Endothelial cell of umbilical vein (primary cell): ENCODE measurements around the gene IL1R1. TPM values are rescaled to one million over a fixed set of nuclear protein-coding genes. Genes with fewer than 3 reads are reported as not detected.

Source experiments
- BruUV-seq: library from RNA; stranded (reverse); fragments of 400-500 nt; replicated peaks from 2 replicates; lab custom pipeline; 2021; lab: Mats Ljungman, UMichigan
- CTCF ChIA-PET: fragments of 300-600, 350-600 bp; sonication (Branson Sonifier 250); formaldehyde crosslinking; loops from one replicate; lab custom pipeline; 2021; ENCODE audit warnings: antibody characterized with exemption, inconsistent platforms; lab: Charles Lee
- POLR2A ChIA-PET: fragments of 300-600, 350-600 bp; sonication (Branson Sonifier 250); formaldehyde crosslinking; loops from one replicate; lab custom pipeline; 2021; ENCODE audit warnings: antibody characterized with exemption, inconsistent platforms; lab: Charles Lee
- DNase-seq: peaks from one replicate; pipeline ENCODE4 v3.0.0-alpha.2; 2011; ENCODE audit warnings: low read depth, low spot score
- FAIRE-seq: peaks from 2 replicates; lab custom pipeline; 2011; peaks lifted over from hg19 to GRCh38; lab: Jason Lieb, UNC
- H2AFZ ChIP-seq: 2 replicates; pipeline ENCODE4 v1.6.0; 2012; ENCODE audit warnings: low read depth, low read length, control low read depth, inconsistent platforms
- H3K27ac ChIP-seq: 2 replicates; pipeline ENCODE4 v1.5.1; 2011; ENCODE audit warnings: low read depth, mild to moderate bottlenecking, control low read depth, low read length, moderate library complexity; ENCODE audit not compliant: insufficient read depth
- H3K27me3 ChIP-seq, 2 experiments: 2 replicates each; pipeline versions ENCODE4 v1.6.0 to v1.6.1; 2011; ENCODE audit warnings: low read length in 2 of 2, mixed read lengths in 1 of 2; ENCODE audit not compliant: control insufficient read depth in 2 of 2, insufficient read depth in 2 of 2
- H3K36me3 ChIP-seq, 2 experiments: 2 replicates in 1 of 2; 3 replicates in 1 of 2; pipeline ENCODE4 v1.5.1; 2011; ENCODE audit warnings: low read length in 2 of 2, mild to moderate bottlenecking in 1 of 2, moderate library complexity in 1 of 2; ENCODE audit not compliant: control insufficient read depth in 2 of 2, insufficient read depth in 2 of 2; ENCODE audit errors: extremely low read depth in 1 of 2
- H3K4me1 ChIP-seq: 3 replicates; pipeline ENCODE4 v1.5.1; 2011; ENCODE audit warnings: mild to moderate bottlenecking, low read length; ENCODE audit not compliant: control insufficient read depth, insufficient read depth; ENCODE audit errors: extremely low read depth
- H3K4me2 ChIP-seq: 2 replicates; pipeline ENCODE4 v1.6.1; 2011; ENCODE audit warnings: low read length, control low read depth, mixed read lengths; ENCODE audit not compliant: insufficient read depth
- H3K4me3 ChIP-seq, 3 experiments: fragments of 200-600 bp in 1 of 3; sonication (generic), shearing (Covaris generic) in 1 of 3; replicated peaks in 1 of 3; 2 replicates each; pipeline ENCODE4 v1.5.1; 2011 to 2016; ENCODE audit warnings: control low read depth in 3 of 3, low read length in 3 of 3, mild to moderate bottlenecking in 2 of 3, inconsistent platforms in 1 of 3, low read depth in 1 of 3, moderate library complexity in 1 of 3; ENCODE audit not compliant: insufficient read depth in 1 of 3
- H3K79me2 ChIP-seq: 2 replicates; pipeline ENCODE4 v1.6.0; 2012; ENCODE audit warnings: low read length, inconsistent platforms; ENCODE audit not compliant: control insufficient read depth, insufficient read depth
- H3K9ac ChIP-seq: replicated peaks from 2 replicates; pipeline ENCODE3; 2011; ENCODE audit warnings: low read length, control low read depth; ENCODE audit not compliant: insufficient read depth; ENCODE audit errors: extremely low read depth
- H3K9me1 ChIP-seq: replicated peaks from 3 replicates; pipeline ENCODE4 v1.6.0; 2011; ENCODE audit warnings: mild to moderate bottlenecking, low read length; ENCODE audit not compliant: control insufficient read depth, insufficient read depth; ENCODE audit errors: extremely low read depth
- H3K9me3 ChIP-seq: replicated peaks from 2 replicates; pipeline ENCODE4 v1.5.1; 2012; ENCODE audit warnings: low read length, inconsistent platforms; ENCODE audit not compliant: control insufficient read depth, insufficient read depth
- H4K20me1 ChIP-seq: replicated peaks from 2 replicates; pipeline ENCODE3; 2011; ENCODE audit warnings: mild to moderate bottlenecking, low read length; ENCODE audit not compliant: control insufficient read depth, insufficient read depth; ENCODE audit errors: extremely low read depth
- EZH2 ChIP-seq: IDR thresholded peaks from 2 replicates; pipeline ENCODE4 v1.6.1; 2012; ENCODE audit warnings: borderline replicate concordance, low read depth, mild to moderate bottlenecking, moderate library complexity, low read length, inconsistent platforms; ENCODE audit not compliant: severe bottlenecking
- FOS ChIP-seq: IDR thresholded peaks from 2 replicates; pipeline ENCODE4 v1.6.1; 2011; ENCODE audit warnings: mild to moderate bottlenecking, low read length, moderate library complexity, borderline replicate concordance; ENCODE audit not compliant: insufficient read depth
- GATA2 ChIP-seq: IDR thresholded peaks from 2 replicates; pipeline ENCODE4 v1.7.0; 2011; ENCODE audit warnings: low read depth, mild to moderate bottlenecking, moderate library complexity, mixed read lengths, low read length; ENCODE audit not compliant: insufficient read length, insufficient read depth
- JUN ChIP-seq: IDR thresholded peaks from 2 replicates; pipeline ENCODE4 v1.6.1; 2011; ENCODE audit warnings: borderline replicate concordance, low read depth; ENCODE audit not compliant: insufficient read length, insufficient read depth
- MYC ChIP-seq: IDR thresholded peaks from one replicate; pipeline ENCODE4 v1.6.1; 2011; ENCODE audit warnings: mild to moderate bottlenecking, low read depth, low read length
- POLR2A ChIP-seq: IDR thresholded peaks from 2 replicates; pipeline ENCODE4 v1.6.1; 2012; ENCODE audit warnings: low read depth, mild to moderate bottlenecking, control low read depth, low read length
- POLR2AphosphoS5 ChIP-seq: IDR thresholded peaks from 2 replicates; pipeline ENCODE4 v1.6.1; 2012; ENCODE audit warnings: low read depth, mild to moderate bottlenecking, control low read depth, low read length, moderate library complexity; ENCODE audit not compliant: insufficient read depth
- dilution Hi-C: fragments of 300-500 bp; cut with MboI; formaldehyde crosslinking; loops from one replicate; pipeline ENCODE4 v1.15.0; 2019; ENCODE audit warnings: low sequenced_read_pairs; ENCODE audit not compliant: extremely low pct_ligation_motif_present
- intact Hi-C: fragments of 100-400 bp; cut with micrococcal nuclease; formaldehyde crosslinking; loops from one replicate; pipeline ENCODE4 v1.10.0; 2022
- polyA plus RNA-seq, 4 experiments: library from polyadenylated mRNA; depleted of rRNA in 3 of 4; stranded (reverse) in 3 of 4; unstranded in 1 of 4; fragments of >200 nt; gene quantifications; 2 replicates each; pipeline versions ENCODE4 v1.2.1 to v1.2.3, GENCODE V29; 2011 to 2012; ENCODE audit warnings: missing spikeins in 1 of 4
- total RNA-seq: library from RNA; stranded (reverse); gene quantifications from 2 replicates; pipeline ENCODE4 v1.2.3, GENCODE V29; 2021
- TF ChIP-seq, protein P1 (sequence below), 2 donors: IDR thresholded peaks; 1 replicate in 1 of 2; 2 replicates in 1 of 2; pipeline ENCODE4 v1.5.1; 2011; ENCODE audit warnings: low read length in 2 of 2, mild to moderate bottlenecking in 2 of 2, moderate library complexity in 2 of 2, control low read depth in 1 of 2, inconsistent platforms in 1 of 2, low read depth in 1 of 2; ENCODE audit not compliant: insufficient read depth in 1 of 2; ENCODE audit errors: extremely low read depth in 1 of 2
- TF ChIP-seq, protein P2 (sequence below): IDR thresholded peaks from 2 replicates; pipeline ENCODE4 v1.6.1; 2011; ENCODE audit not compliant: insufficient read depth, insufficient read length

IL1R1 gene
- total and polyA plus RNA-seq, 2 donors (not counting 3 experiments of a cell fraction or from before 2014, with no cell fraction given) = 5.4 to 5.5 TPM

DNA sequence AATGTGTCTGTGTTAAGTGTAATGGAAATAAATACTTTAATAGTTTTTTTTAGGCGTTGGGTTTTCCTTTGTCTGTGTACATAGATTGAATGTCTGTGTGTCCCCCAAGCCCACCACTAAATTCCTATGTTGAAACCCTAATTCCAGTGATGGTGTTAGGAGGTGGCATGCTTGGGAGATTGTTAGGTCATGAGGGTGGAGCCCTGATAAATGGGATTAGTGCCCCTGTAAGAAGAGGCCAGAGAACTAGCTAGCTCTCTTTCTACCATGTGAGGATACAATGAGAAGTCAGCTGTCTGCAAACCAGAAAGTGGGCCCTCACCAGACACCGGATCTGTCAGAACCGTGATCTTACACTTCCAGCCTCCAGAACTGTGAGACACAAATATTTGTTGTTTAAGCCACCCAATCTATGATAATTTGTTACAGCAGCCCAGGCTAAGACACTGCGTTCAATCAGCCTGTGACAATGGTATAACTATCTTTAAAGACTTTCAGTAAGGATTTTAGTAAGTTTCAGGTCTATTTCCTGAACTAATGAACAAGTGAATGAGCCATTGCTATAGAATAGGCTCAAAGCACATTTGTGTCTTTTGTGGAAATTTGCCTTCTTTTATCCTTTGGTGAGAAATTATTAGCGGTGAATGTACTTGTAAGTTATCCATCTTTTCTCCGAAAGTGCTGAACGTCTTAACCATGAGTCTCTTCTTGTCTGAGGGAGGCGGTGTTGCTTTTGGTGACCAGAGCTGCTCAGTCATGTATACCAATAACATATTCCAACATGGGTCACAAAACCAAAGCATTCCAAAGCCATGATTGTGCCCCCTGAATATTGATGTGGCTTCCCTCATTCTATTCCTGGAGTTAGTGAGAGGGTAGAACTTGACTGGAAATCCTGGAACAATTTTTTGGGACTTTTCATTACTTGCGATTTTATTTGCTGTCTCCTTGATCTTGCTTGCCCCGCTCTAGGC, 29.6 kb upstream of the IL1R1 start:
- dilution Hi-C loops = no loop called here
- Histone ChIP-seq H3K4me1 (peaks cover 4% of the 10 kb centered on the region), H3K36me3 (no peaks in the 10 kb centered on the region), H4K20me1 (no peaks in the 10 kb centered on the region), H3K79me2 (no peaks in the 10 kb centered on the region), H3K9me3 (no peaks in the 10 kb centered on the region), H3K4me2 (no peak overlapping the region), H3K4me3 (no peak overlapping the region), H3K9me1 (no peaks in the 10 kb centered on the region), H3K27me3 (no peaks in the 10 kb centered on the region), H3K27ac (no peak overlapping the region), H2AFZ (no peak overlapping the region), H3K9ac (no peak overlapping the region)
- BruUV-seq = no TSS peak
- CTCF ChIA-PET = interaction anchor here (1.2 to 1.3 kb wide), 2 partner anchors 13 to 128 kb away, joined by 4 to 6 read pairs; no protein-coding TSS in a partner anchor
- TF ChIP-seq JUN = no peak
- TF ChIP-seq, protein P1, sequence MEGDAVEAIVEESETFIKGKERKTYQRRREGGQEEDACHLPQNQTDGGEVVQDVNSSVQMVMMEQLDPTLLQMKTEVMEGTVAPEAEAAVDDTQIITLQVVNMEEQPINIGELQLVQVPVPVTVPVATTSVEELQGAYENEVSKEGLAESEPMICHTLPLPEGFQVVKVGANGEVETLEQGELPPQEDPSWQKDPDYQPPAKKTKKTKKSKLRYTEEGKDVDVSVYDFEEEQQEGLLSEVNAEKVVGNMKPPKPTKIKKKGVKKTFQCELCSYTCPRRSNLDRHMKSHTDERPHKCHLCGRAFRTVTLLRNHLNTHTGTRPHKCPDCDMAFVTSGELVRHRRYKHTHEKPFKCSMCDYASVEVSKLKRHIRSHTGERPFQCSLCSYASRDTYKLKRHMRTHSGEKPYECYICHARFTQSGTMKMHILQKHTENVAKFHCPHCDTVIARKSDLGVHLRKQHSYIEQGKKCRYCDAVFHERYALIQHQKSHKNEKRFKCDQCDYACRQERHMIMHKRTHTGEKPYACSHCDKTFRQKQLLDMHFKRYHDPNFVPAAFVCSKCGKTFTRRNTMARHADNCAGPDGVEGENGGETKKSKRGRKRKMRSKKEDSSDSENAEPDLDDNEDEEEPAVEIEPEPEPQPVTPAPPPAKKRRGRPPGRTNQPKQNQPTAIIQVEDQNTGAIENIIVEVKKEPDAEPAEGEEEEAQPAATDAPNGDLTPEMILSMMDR (IDR thresholded peaks at IDR 0.05; ENCODE audit: extremely low read depth in 1 of 2, insufficient read depth in 1 of 2, low read depth in 1 of 2, low read length in 2 of 2) = no peak
- TF ChIP-seq POLR2AphosphoS5 = no peak
- TF ChIP-seq, protein P2, sequence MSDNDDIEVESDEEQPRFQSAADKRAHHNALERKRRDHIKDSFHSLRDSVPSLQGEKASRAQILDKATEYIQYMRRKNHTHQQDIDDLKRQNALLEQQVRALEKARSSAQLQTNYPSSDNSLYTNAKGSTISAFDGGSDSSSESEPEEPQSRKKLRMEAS = no peak
- no peak for TF ChIP-seq GATA2
- TF ChIP-seq EZH2 = no peak
- no peak for TF ChIP-seq FOS
- no peak for TF ChIP-seq POLR2A
- no peak for TF ChIP-seq MYC
- POLR2A ChIA-PET = no interaction called here
- DNase-seq (no peak), FAIRE-seq (no peak)
- intact Hi-C loops = no loop called here
